Activated CD8-positive, alpha-beta memory T cell treated with anti-CD3 and anti-CD28 coated beads for 4 hours (primary cell): ENCODE results near the gene MRTFB.
"Not testable (repeated sequence)": the region's sequence is repeated elsewhere in the genome, so short reads cannot be mapped to it uniquely, and the experiment has no call there.

Experiments used
- DNase-seq, 2 donors: peaks; one replicate each; pipeline ENCODE4 v3.0.0-alpha.2; 2020; ENCODE audit warnings: low read depth in 2 of 2

MRTFB gene

DNA sequence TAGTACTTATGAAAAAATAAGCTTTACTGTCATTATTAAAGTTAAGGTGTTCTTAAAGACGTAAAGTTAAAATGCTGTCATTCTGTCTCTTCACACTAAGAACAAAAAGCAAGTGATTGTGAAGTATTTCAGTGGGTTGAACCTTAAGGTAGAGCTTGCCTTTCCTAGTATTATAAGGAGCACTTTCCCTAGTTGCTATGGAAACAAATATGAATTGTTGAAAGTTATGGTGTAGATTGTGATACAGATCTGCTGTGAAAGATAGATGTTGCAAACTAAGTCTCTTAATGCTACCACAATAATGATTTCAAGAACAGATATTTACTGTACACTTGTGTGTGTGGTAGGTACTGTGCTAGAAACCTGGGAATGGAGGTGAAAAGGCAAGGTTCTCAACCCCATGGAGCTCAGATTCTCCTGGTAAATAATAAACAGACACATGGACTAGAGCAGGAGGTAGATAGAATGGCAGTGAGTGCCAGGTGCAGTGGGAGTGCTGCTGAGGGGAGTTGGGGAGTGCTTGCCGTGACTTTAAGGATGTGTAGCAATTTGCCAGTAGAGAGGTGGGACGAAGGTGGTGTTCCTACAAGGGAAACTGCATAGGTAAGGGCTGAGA lies 34.7 kb downstream of the MRTFB start:
- DNase-seq = no peak

DNA sequence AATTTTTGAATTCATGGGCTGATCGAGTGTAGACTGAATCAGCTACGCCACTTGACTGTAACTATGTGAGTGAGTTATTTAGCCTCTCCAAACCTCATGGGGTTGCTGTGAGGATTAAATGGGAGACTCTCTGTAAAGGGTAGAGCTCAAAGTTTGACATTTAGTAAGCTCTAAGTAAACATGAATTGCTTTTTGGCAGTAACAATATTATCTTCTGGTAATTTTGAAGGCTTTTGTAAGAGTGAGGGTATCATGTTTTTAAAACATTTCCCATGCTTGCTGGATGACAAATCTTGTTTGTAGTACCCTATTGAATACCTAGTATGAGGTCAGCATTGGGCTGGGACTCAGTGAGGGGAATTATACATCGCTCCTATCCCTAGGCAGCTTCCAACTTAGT lies 35.3 kb downstream of the MRTFB start:
- DNase-seq = no peak

DNA sequence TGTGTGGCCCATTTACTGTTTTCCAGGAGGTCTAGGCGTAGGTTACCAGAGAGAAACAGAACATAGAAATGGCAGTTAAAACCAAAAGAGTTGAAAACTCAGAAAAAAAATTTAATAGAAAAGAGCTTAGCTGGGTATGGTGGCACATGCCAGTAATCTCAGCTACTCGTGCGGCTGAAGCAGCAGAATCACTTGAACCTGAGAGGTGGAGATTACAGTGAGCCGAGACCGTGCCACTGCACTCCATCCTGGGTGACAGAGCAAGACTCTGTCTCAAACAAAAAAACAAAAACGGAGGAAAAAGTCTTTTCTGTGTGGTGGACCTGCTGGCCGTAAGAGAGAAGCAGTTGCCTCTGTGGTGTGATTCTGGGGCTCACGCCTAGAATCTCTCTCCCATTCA lies 35.8 kb downstream of the MRTFB start:
- DNase-seq = no peak

DNA sequence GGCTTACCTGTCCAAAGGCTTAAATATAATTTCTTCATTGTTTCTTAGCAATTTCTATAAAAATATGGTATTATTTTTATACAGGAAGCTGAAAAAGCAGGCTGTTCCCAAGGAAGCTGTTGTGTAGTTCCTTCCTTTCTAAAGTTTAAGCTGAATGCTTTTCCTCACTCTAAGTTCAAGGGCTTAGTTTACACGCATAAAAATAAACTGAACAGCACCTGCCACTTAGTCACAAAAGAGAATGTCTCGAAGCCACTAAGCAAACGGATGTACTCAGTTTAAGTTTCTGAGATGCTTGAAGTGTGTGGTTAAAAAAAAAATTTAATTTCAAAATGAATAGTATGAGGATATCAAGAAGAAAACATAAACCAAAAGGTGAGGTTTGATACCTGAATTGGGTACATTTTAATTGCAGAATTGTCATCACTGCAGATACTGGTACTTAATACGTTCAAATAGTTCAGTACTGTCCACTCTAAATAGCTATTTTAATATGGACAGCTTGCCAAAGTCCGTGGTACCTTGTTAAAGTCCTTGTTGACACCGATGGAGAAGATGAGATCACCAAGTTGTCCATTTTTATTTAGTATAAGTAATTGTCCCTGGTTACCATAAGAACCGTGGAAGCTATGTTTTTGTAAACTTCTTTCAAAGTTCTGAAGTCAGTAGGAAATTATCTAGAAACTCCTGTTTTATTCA lies 38.1 kb downstream of the MRTFB start:
- DNase-seq = no peak

DNA sequence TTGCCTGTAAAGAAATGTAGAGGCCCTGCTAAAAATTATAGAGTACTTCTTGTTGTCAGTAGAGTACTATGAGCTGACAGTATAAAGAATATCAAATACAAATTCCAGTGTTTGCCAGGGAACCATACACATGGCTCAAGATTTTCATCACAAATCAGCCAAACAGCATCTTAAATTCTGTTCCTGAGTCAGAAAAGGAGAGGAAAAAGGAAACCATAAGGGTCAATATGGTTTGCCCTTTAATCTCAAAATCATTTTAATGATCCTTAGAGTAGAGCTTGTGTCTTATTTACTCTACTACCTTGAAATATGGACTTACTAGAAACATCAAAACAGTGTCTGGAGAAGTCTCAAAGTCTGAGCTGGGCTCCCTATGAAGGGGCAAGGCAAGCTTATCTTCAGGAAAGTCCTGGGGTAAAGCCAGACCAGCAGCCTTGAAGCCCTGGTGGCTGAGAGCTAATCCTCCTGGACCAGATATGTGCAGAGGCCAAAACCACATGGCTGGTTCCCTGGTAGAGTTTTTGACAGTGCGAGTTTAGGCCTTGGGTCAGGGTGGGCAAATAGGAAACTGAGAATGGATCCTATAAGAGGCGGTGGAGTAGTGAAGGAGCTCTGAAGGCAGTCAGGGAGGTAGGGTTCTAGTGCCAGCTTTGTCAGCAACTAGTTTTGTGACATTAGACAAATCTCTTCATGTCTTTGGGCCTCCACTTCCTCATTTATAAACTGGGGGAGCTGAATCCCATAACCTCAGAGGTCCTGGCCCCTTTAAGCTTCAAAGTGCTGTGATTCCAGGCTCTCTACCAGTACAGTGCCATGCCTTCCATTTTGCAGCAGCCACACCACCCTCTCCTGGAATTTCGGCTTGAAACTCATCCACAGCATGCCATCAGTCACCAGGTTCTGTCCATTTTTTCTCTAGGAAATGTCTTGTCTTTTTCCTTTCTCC lies 38.9 kb downstream of the MRTFB start:
- no peak for DNase-seq

DNA sequence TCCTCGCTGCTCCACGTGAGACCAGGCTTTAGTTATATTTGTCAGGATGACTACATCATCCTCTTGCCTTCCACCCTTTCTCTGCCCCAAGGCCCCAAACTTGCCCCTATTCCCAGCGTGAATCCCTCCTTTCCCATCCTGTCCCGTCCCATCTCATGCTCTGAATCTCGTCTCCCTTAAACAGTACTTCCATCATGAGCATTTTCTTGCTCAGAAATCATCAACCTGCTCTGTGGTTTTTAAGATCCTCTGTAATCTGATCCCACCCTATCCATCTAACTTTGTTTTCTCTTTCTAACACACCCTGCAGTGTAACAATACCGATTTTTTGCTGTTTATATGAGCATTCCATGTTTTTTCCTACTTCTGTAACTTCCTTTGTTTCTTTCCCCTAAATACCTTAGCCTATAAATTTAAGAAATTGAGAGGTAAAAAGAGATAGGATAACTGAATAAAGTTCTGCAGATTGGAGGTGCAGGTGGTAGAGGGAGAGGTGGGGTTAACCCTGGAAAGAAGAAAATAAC lies 39.7 kb downstream of the MRTFB start:
- no peak for DNase-seq

DNA sequence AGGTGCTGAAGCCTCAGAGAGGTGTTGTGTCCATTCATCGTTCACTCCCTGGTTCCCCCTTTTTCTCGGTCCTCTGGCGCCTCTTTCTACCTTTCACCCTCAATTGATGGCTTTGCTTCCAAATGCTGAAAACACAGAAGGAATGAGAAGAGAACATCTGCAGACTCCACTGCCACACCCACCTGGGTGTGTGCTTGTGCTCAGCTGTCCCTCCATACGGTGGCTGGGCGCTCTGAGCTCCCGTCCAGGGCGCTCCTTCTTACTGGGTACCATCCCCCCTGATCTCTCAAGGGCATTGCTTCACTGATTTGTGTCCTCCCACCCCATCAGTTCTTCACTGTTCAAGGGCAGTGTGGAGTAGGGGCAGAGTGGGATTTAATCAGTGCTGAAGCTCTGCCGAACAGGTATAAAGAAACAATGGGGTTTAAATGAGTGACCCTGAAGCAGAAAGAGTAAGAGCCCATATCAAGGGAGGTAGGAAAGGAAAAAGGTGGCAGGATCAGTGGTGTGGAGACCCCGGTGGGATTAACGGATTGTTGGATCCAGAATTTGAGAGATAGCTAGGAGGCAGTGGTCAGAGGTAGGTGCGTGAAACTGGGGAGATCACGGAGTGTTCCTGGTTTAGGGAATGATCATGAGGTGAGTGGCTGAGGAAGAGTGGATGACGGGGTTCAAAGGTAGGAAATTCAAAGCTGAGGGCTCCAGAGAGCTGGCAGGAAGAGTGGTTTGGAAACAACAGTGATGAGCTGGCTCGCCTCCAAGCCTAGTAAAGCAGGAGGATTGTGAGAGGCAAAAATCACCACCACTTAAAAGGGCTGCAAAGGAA lies 40.8 kb downstream of the MRTFB start:
- DNase-seq = no peak

DNA sequence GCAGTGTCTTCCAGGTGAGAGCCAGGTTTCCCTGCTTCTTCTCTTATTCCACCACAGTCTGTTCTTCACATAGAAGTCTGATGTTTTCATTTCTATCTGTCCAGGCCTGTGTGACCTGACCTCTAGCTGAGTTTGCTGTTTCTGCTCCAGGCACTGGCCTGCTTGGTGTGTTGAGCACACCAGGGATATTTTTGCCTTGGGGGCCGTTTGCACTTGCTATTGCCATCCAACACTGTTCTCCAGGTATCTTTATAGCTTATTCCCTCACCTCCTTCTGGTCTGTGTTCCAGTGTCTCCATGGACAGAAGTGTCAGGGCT lies 41.4 kb downstream of the MRTFB start:
- no peak for DNase-seq

DNA sequence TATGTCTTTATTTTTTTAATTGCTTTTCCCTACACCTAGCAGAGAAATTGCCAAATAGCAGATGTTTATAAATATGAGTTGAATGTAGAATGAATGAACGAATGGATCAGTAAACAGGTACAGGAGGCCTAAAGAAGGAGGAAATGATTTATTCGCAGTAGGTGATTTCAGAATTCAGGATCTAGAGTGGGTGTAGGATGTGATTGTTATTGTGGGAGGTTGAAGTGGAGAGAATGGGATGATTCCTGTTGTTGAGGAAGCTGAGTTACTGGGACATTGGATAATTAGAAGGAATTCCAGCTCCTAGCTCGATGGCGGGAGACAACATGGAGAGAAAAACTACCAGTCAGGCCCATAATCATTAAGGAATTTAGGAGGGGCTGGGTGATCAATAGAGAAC lies 42.2 kb downstream of the MRTFB start:
- no peak for DNase-seq

DNA sequence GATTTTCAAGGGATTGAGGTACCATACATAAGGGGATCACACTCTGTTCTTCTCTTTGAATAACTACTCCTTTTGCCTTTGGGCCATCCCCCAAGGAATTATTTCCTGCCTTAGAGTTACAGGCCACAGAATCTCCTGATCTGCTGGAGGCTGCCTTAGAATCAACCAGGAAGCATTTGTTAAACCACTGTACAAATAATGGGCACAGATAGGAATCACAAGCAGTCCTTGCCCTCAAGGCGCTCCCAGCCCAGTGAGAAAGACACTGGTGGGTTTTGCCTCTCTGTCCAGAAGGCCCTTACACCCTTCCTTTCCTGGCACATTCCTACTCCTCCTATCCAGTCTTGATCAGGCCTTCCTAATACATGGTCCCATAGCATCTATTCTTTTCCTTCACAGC lies 45.9 kb downstream of the MRTFB start:
- no peak for DNase-seq

DNA sequence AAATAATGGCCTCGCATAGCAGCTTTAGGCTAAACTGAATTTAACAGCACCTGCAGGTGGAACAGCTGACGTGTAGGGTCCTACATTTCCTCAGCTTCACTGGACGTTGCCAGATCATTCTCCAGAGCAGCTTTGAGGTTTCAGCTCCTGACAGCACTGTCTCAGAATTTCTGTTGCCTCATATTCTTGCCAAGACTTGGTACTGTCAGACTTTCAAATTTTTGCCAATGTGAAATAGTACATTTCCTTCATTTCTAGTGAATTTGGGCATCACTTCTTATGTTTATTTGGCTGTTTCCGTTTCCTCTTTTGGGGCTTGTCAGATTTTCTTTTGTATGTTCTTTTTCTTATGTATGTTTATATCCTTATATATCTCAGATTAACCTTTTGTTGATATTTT lies 48.7 kb downstream of the MRTFB start:
- no peak for DNase-seq

DNA sequence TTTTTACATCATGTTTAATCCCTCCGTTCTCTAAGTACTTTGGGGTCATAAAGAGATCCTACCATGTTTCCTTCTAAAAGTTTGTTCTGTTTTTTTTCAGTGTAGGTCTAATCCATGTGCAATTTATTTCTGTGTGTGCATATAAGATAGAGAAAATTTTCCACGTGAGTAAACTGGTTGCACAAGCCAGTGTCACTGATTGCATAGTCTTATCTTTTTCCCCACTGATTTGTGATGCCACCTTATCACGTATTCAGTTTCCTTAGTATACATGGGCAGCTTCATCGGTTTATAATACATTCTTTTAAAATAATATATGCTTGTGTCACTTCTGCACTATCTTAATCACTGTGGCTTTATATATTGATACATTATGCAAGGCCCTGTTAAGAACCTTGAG lies 49.2 kb downstream of the MRTFB start:
- DNase-seq = no peak

DNA sequence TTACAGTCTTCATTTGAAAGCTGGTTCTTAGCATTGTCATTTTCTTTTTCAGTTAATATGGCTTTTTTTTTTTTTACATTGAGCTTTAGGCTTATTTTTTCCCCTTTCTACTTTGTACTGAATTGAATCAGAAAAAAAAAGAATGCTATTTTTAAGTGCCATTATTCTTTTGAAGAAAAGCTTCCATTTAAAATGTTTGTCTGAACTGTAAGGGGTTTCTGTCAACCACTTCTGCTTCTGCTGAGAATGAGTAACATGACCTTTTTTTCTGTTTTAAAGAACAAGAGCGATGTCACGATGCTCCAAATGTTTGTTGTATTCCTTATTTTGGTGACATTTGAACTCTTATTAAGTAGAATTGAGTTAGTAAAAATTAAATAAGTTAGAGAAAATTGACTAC lies 50.0 kb downstream of the MRTFB start:
- DNase-seq = no peak

DNA sequence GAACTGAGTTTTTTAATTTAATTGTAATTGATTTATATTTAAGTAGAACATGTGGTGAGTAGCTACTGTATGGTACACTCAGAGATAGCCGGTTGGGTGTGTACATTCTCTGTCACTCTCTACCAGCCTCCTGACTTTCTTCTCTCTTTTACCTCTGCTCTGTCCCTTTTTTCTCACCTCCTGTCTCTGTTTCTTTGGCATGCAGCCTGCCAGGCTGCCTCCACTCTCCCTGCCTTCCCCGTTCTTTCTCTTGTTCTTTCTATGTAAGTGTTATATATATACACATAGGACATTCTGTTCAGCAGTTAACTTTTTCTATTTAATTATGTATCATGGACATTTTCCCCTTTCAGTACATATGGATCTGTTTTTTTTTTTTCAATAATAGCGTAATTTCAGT lies 50.8 kb downstream of the MRTFB start:
- DNase-seq = no peak

DNA sequence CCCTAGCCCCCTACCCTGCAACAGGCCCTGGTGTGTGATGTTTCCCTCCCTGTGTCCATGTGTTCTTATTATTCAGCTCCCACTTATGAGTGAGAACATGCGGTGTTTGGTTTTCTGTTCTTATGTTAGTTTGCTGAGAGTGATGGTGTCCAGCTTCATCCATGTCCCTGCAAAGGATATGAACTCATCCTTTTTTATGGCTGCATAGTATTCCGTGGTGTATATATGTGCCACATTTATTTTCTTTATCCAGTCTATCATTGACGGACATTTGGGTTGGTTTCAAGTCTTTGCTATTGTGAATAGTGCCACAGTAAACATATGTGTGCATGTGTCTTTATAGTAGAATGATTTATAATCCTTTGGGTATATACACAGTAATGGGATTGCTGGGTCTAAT lies 51.3 kb downstream of the MRTFB start:
- DNase-seq = not testable (repeated sequence)

DNA sequence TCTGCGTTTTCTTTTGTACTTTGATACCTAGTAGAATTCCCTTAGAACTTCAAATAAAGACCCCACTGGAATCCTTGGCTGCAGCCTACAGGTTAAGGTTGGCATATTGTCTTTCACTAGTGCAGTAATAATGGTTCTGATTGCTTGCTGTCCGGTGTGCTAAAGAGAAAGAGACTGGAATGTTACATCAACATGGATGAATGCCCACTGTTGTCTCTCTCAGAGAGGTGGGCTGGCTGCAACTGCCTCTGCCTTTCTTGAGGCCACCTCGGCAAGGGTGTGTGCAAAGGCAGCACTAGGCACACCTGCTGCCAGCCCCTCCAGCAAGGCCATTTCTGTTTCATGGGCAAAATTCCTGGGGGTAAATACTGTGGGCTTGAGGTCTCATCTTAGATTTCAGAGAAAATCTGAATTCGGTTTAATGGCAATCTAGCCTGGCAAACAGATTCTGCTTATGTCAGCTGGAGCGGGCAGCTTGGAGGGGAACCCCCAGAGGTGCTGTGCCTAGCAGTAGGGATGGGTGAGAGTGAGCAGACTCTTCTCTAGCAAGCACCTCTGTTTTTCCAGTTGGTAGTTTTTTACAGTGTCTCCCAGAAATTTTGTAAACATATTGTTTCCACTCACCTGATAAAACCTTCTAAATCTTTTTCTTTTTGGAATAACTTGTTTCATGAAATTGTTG lies 54.0 kb downstream of the MRTFB start:
- DNase-seq = no peak

DNA sequence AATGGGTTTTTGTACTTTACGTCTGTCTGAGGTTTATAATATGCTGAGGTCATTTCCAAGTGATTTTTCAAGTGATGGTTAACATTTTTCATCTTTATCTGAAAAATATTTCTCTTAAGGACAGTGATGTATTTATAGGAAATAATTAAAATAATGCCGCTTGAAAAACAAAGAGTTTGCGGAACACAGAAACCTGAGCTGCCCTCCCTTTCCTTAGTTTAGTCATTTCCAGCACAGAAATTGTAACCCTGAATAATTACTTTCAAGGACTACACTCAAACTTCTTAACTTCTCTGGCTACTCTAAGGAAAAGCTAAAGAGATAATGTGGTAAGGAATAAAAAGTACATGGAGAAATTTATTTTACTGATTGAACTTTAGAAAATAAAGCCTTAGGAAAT lies 54.6 kb downstream of the MRTFB start:
- DNase-seq = no peak

DNA sequence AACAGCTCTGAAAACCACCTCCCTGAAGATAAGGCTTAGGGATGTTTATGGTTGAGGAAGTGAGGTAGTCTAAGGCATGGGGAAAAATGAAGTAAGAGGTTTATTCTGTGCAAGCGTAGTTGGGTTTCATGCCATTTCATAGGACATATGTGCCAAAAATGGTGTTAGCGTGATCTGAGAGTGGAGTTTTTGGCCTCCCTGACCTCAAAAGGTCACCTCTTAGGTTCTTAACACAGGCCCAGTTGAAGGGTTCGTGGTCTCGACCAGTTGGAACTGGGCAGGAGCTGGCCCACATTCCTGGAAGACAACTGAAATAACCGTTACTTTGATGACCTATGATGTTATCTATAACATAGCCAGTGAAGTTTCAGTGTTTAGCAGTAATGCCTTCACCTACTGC lies 57.0 kb downstream of the MRTFB start:
- DNase-seq = no peak

DNA sequence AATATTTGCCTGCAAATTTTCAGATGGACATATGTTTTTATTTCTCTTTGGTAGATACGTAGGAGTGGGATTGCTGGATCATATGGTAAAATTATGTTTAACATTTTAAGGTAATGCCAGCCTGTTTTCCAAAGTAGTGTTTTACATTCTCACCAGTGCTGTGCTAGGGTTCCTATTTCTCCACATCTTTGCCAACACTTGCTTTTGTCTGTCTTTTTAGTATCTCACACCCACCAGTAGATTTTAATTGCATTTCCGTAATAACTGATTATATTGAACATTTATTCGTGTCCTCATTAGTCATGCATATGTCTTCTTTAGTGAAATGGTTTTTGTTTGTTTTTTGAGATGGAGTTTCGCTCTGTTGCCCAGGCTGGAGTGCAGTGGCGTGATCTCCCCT lies 58.4 kb downstream of the MRTFB start:
- no peak for DNase-seq

DNA sequence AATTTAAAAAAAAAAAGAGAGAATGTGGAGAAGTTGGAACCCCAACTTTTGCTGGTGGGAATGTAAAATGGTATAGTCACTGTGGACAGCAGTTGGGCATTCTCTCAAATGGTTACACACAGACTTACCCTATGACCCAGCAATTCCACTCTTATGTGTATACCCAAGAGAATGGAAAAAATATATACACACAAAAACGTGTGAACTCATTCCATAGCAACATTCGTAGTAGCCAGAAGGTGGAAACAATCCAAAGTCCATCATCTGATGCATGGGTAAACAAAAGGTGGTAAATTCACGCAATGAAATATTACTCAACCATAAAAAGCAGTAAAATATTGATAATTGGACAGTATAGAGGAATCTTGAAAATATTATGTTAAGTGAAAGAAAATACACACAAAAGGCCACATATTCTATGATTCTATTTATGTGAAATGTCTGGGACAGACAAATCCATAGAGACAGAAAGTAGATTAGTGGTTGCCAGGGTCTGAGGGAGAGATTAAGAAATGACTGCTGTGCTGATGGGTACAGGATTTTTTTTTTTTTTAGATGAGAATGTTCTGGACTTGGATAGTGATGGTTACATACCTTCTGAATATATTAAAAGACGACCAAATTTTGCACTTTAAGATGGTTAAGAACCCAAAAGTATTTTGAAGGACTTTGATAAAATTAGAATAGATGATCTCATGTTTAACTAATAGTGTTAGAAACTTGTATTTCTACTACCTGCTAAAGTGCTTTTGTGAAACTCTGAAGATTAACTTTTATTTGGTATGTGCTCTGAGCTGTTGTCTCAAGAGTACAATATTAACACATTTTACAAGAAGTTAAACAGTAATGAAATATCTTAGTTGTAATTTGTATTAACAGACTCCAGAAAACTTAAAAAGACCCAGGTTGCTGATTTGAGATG lies 60.9 kb downstream of the MRTFB start:
- DNase-seq = no peak
